ENCODE results near the gene FNIP1. TPM values are rescaled to one million over a fixed set of nuclear protein-coding genes. Genes with fewer than 3 reads are reported as not detected.

The FNIP1 gene
- polyA plus RNA-seq, 1 donor (not counting 4 experiments of a cell fraction or from before 2014, with no cell fraction given) = 14.6 TPM

- peak overlapping the region; percentile 97 for H2AFZ ChIP-seq (ENCODE audit: control insufficient read depth, low read length)
Measured at GRCh38 chr5:131634666-131634995, 162.2 kb downstream of the FNIP1 start.

DNA sequence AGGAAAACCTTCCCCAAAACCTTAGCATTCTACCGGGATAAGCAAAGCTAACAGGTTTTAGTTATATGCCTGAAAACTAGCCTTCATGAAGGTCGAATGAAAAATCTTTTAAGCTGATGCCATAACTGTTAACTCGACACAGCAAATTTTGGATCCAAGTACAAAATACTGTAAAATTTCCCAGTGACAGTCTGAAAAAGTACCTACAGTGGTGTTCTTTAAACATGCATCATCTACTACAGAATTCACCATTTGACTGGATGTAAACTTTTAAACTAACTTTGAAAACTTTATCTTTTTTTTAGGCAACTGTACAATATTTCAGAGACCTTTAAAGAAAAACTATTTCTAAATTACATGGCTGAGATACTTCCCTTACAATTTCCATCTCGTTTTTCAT is 162.6 kb downstream of the FNIP1 start:
- Histone ChIP-seq H3K4me1 (ENCODE audit: control insufficient read depth, extremely low read depth, insufficient read depth, low read length) (peaks cover 34% of the 10 kb centered on the region), H3K9me1 (ENCODE audit: control insufficient read depth, extremely low read depth, insufficient read depth, low read length) (peaks cover 3% of the 10 kb centered on the region), H3K9ac (ENCODE audit: control insufficient read depth, extremely low read depth, insufficient read depth, low read length) (peak overlapping the region; percentile 86), H3K36me3 (ENCODE audit: control insufficient read depth in 2 of 2, extremely low read depth in 1 of 2, insufficient read depth in 2 of 2, low read length in 2 of 2) (peaks cover 0 to 2% of the 10 kb centered on the region in 2 experiments), H3K79me2 (ENCODE audit: control insufficient read depth, insufficient read depth, low read length) (peaks cover 57% of the 10 kb centered on the region), H3K4me2 (ENCODE audit: control insufficient read depth, extremely low read depth, insufficient read depth, low read depth, low read length) (peak overlapping the region; percentile 84), H4K20me1 (ENCODE audit: control insufficient read depth, extremely low read depth, insufficient read depth, low read length) (no peaks in the 10 kb centered on the region), H3K27ac (ENCODE audit: control insufficient read depth, insufficient read depth, low read length) (peak overlapping the region; percentile 91), H3K4me3 (ENCODE audit: control insufficient read depth in 2 of 3, extremely low read depth in 1 of 3, insufficient read depth in 2 of 3, low read depth in 1 of 3, low read length in 3 of 3) (peak overlapping the region; percentile 77 to 97 (median 97)), H3K9me3 (ENCODE audit: control insufficient read depth, low read depth, low read length) (no peaks in the 10 kb centered on the region), H3K27me3 (ENCODE audit: control insufficient read depth, extremely low read depth, insufficient read depth, low read length) (no peaks in the 10 kb centered on the region), H2AFZ (ENCODE audit: control insufficient read depth, low read length) (peak overlapping the region; percentile 97)
- TF ChIP-seq EZH2 (IDR thresholded peaks at IDR 0.05; ENCODE audit: low read length) = no peak
- no peak for DNase-seq (ENCODE audit: low read depth, low spot score)
- no peak for FAIRE-seq
- dilution Hi-C loops (cut with MboI; ENCODE audit: extremely low pct_ligation_motif_present, low sequenced_read_pairs) = no loop called here

More at GRCh38 chr5:131634666-131634995, 162.2 kb downstream of the FNIP1 start:
- peak overlapping the region; percentile 86 for H3K9ac ChIP-seq (ENCODE audit: control insufficient read depth, extremely low read depth, insufficient read depth, low read length)
- FAIRE-seq (no peak), DNase-seq (ENCODE audit: low read depth, low spot score) (no peak)
- peak overlapping the region; percentile 84 for H3K4me2 ChIP-seq (ENCODE audit: control insufficient read depth, extremely low read depth, insufficient read depth, low read depth, low read length)
- no peaks in the 10 kb centered on the region for H4K20me1 ChIP-seq (ENCODE audit: control insufficient read depth, extremely low read depth, insufficient read depth, low read length)
- H3K27me3 ChIP-seq (ENCODE audit: control insufficient read depth, extremely low read depth, insufficient read depth, low read length) = no peaks in the 10 kb centered on the region
- H3K9me3 ChIP-seq (ENCODE audit: control insufficient read depth, low read depth, low read length) = no peaks in the 10 kb centered on the region
- H3K9me1 ChIP-seq (ENCODE audit: control insufficient read depth, extremely low read depth, insufficient read depth, low read length) = peaks cover 3% of the 10 kb centered on the region
- peaks cover 0 to 2% of the 10 kb centered on the region in 2 experiments for H3K36me3 ChIP-seq (ENCODE audit: control insufficient read depth in 2 of 2, extremely low read depth in 1 of 2, insufficient read depth in 2 of 2, low read length in 2 of 2)
- TF ChIP-seq CTCF (optimal IDR thresholded peaks at IDR 0.05 in 1 of 3, IDR thresholded peaks at IDR 0.05 in 1 of 3, conservative IDR thresholded peaks at IDR 0.05 in 1 of 3; ENCODE audit: extremely low read depth in 1 of 3, insufficient read depth in 2 of 3, low read length in 3 of 3) (no peak), EZH2 (IDR thresholded peaks at IDR 0.05; ENCODE audit: low read length) (no peak)
- dilution Hi-C loops (cut with MboI; ENCODE audit: extremely low pct_ligation_motif_present, low sequenced_read_pairs) = no loop called here
- peaks cover 53% of the 10 kb centered on the region for H3K79me2 ChIP-seq (ENCODE audit: control insufficient read depth, insufficient read depth, low read length)
- H3K27ac ChIP-seq (ENCODE audit: control insufficient read depth, insufficient read depth, low read length) = peak overlapping the region; percentile 91
- H3K4me1 ChIP-seq (ENCODE audit: control insufficient read depth, extremely low read depth, insufficient read depth, low read length) = peaks cover 33% of the 10 kb centered on the region
- H3K4me3 ChIP-seq (ENCODE audit: control insufficient read depth in 2 of 3, extremely low read depth in 1 of 3, insufficient read depth in 2 of 3, low read depth in 1 of 3, low read length in 3 of 3) = peak overlapping the region; percentile 77 to 97 (median 97)

DNA sequence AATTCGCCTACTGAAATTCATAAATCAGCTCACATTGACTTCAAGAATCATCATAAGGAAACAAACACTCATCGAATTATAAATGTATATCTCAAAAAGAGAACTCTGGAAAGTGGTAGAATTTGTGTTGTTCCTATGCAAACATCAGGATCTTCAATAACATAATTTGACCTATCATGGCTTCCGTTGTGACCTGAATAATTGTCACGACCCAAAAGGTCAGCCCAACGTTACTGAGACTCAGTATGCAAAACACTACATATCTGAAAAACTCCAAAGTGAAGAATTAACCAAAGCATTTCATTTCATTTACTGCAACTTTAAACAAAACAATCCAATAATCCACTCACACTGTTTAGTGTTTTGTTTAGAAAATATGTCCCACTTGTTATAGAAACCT is 163.0 kb downstream of the FNIP1 start:
- DNase-seq (ENCODE audit: low read depth, low spot score) (no peak), FAIRE-seq (no peak)
- TF ChIP-seq CTCF (optimal IDR thresholded peaks at IDR 0.05 in 1 of 3, IDR thresholded peaks at IDR 0.05 in 1 of 3, conservative IDR thresholded peaks at IDR 0.05 in 1 of 3; ENCODE audit: extremely low read depth in 1 of 3, insufficient read depth in 2 of 3, low read length in 3 of 3) (no peak), EZH2 (IDR thresholded peaks at IDR 0.05; ENCODE audit: low read length) (no peak)
- dilution Hi-C loops (cut with MboI; ENCODE audit: extremely low pct_ligation_motif_present, low sequenced_read_pairs) = no loop called here
- Histone ChIP-seq H4K20me1 (ENCODE audit: control insufficient read depth, extremely low read depth, insufficient read depth, low read length) (no peaks in the 10 kb centered on the region), H3K9me3 (ENCODE audit: control insufficient read depth, low read depth, low read length) (no peaks in the 10 kb centered on the region), H3K4me2 (ENCODE audit: control insufficient read depth, extremely low read depth, insufficient read depth, low read depth, low read length) (peak overlapping the region; percentile 84), H3K27me3 (ENCODE audit: control insufficient read depth, extremely low read depth, insufficient read depth, low read length) (no peaks in the 10 kb centered on the region), H3K27ac (ENCODE audit: control insufficient read depth, insufficient read depth, low read length) (peak overlapping the region; percentile 91), H3K4me1 (ENCODE audit: control insufficient read depth, extremely low read depth, insufficient read depth, low read length) (peaks cover 39% of the 10 kb centered on the region), H3K4me3 (ENCODE audit: control insufficient read depth in 2 of 3, extremely low read depth in 1 of 3, insufficient read depth in 2 of 3, low read depth in 1 of 3, low read length in 3 of 3) (peak overlapping the region; percentile 77 to 97 (median 97)), H3K36me3 (ENCODE audit: control insufficient read depth in 2 of 2, extremely low read depth in 1 of 2, insufficient read depth in 2 of 2, low read length in 2 of 2) (peaks cover 0 to 2% of the 10 kb centered on the region in 2 experiments), H3K9ac (ENCODE audit: control insufficient read depth, extremely low read depth, insufficient read depth, low read length) (peak overlapping the region; percentile 86), H3K79me2 (ENCODE audit: control insufficient read depth, insufficient read depth, low read length) (peaks cover 60% of the 10 kb centered on the region), H3K9me1 (ENCODE audit: control insufficient read depth, extremely low read depth, insufficient read depth, low read length) (peaks cover 3% of the 10 kb centered on the region), H2AFZ (ENCODE audit: control insufficient read depth, low read length) (no peak overlapping the region)

Data from keratinocyte (primary cell).